Calu3 (cell line): ENCODE data around the gene PAQR5. TPM values are rescaled to one million over a fixed set of nuclear protein-coding genes. Genes with fewer than 3 reads are reported as not detected.

Experiments used
- BruUV-seq: library from RNA; stranded (reverse); fragments of 400-500 nt; replicated peaks from 2 replicates; lab custom pipeline; 2021; lab: Mats Ljungman, UMichigan
- CTCF ChIA-PET: fragments of 300-600 bp; sonication (Branson Sonifier 250); formaldehyde crosslinking; loops from one replicate; lab custom pipeline; 2022; ENCODE audit warnings: antibody characterized with exemption; lab: Charles Lee
- DNase-seq: peaks from one replicate; pipeline ENCODE4 v3.0.0; 2022
- H3K27ac Mint-ChIP-seq: one replicate; pipeline ENCODE4 v1.8.0; 2022; ENCODE audit warnings: mixed read lengths; ENCODE audit not compliant: unreplicated experiment
- H3K27me3 Mint-ChIP-seq: one replicate; pipeline ENCODE4 v1.8.0; 2022; ENCODE audit warnings: mixed read lengths; ENCODE audit not compliant: unreplicated experiment
- H3K36me3 Mint-ChIP-seq: one replicate; pipeline ENCODE4 v1.8.0; 2022; ENCODE audit warnings: mild to moderate bottlenecking, moderate library complexity, mixed read lengths; ENCODE audit not compliant: insufficient read depth, unreplicated experiment
- H3K4me1 Mint-ChIP-seq: one replicate; pipeline ENCODE4 v1.8.0; 2022; ENCODE audit warnings: mild to moderate bottlenecking, low read depth, mixed read lengths; ENCODE audit not compliant: unreplicated experiment
- H3K4me3 Mint-ChIP-seq: one replicate; pipeline ENCODE4 v1.8.0; 2022; ENCODE audit warnings: mild to moderate bottlenecking, low read depth, moderate library complexity, mixed read lengths; ENCODE audit not compliant: unreplicated experiment
- H3K9me3 Mint-ChIP-seq: one replicate; pipeline ENCODE4 v1.8.0; 2022; ENCODE audit warnings: low read depth, mixed read lengths; ENCODE audit not compliant: unreplicated experiment
- CTCF ChIP-seq: fragments of 200-600 bp; IDR thresholded peaks from one replicate; pipeline ENCODE4 v1.8.0; 2022; ENCODE audit warnings: antibody characterized with exemption; ENCODE audit not compliant: unreplicated experiment
- intact Hi-C: fragments of 100-400 bp; cut with micrococcal nuclease; formaldehyde crosslinking; loops from one replicate; pipeline ENCODE4 v1.10.0; 2022; ENCODE audit not compliant: unreplicated experiment
- total RNA-seq: library from RNA; stranded (reverse); gene quantifications from 2 replicates; pipeline ENCODE4 v1.2.3, GENCODE V29; 2022

PAQR5 gene
- total RNA-seq, 1 experiment from 2014 or later: 1.8 TPM

- intact Hi-C loops: no loop called here
- Mint-ChIP-seq H3K9me3 (no peaks in the 10 kb centered on the region), H3K27ac (no peak overlapping the region), H3K4me3 (no peak overlapping the region), H3K4me1 (no peaks in the 10 kb centered on the region), H3K36me3 (no peaks in the 10 kb centered on the region), H3K27me3 (no peaks in the 10 kb centered on the region)
- TF ChIP-seq CTCF: no peak
- no peak for DNase-seq
- CTCF ChIA-PET: no interaction called here
- BruUV-seq: no TSS peak
Observed at GRCh38 chr15:69402816-69403215, 104.1 kb downstream of the PAQR5 start.

- TF ChIP-seq CTCF: no peak
- no peaks in the 10 kb centered on the region for H3K36me3 Mint-ChIP-seq
- H3K4me1 Mint-ChIP-seq: no peaks in the 10 kb centered on the region
- CTCF ChIA-PET: interaction anchor here (1.8 kb wide), 1 partner anchor 9 kb away, joined by 6 read pairs; no protein-coding TSS in a partner anchor
- no peak overlapping the region for H3K4me3 Mint-ChIP-seq
- intact Hi-C loops: no loop called here
- no peaks in the 10 kb centered on the region for H3K27me3 Mint-ChIP-seq
- no TSS peak for BruUV-seq
- H3K27ac Mint-ChIP-seq: no peak overlapping the region
- DNase-seq: no peak
- H3K9me3 Mint-ChIP-seq: no peaks in the 10 kb centered on the region
Observed at GRCh38 chr15:69403594-69403993, 104.9 kb downstream of the PAQR5 start.

DNA sequence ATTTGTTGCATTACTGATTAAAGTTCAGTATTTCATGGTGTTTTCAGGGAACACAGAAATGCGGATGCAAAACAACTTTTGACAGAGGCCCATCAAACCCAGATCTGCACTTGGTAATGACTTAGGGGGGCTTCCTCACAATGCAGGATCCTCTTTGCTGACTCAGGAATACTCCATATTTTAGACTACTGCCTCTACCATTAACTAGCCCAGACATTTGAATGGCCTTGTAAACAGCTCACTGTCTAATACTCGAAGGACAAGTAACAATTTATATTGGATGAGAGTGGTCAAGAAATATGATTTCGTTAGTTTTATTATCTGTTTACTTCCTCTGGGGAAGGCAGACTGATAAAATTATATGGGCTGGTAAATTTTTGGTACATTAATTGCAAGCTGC lies 106.4 kb downstream of the PAQR5 start:
- Mint-ChIP-seq H3K4me3 (no peak overlapping the region), H3K36me3 (no peaks in the 10 kb centered on the region), H3K4me1 (no peaks in the 10 kb centered on the region), H3K27me3 (no peaks in the 10 kb centered on the region), H3K9me3 (no peaks in the 10 kb centered on the region), H3K27ac (no peak overlapping the region)
- no peak for DNase-seq
- no peak for TF ChIP-seq CTCF
- CTCF ChIA-PET: interaction anchor here (1.8 kb wide), 1 partner anchor 10 kb away, joined by 6 read pairs; no protein-coding TSS in a partner anchor
- no TSS peak for BruUV-seq
- intact Hi-C loops: no loop called here

- Mint-ChIP-seq H3K27ac (no peak overlapping the region), H3K27me3 (no peaks in the 10 kb centered on the region), H3K4me1 (peaks cover 1% of the 10 kb centered on the region), H3K4me3 (no peak overlapping the region), H3K9me3 (no peaks in the 10 kb centered on the region), H3K36me3 (no peaks in the 10 kb centered on the region)
- no TSS peak for BruUV-seq
- no peak for TF ChIP-seq CTCF
- intact Hi-C loops: no loop called here
- CTCF ChIA-PET: no interaction called here
- no peak for DNase-seq
Observed at GRCh38 chr15:69407719-69408400, 109.1 kb downstream of the PAQR5 start.
